Muscle of leg (tissue), 9 donors: Measurements from ENCODE around the gene CTH. TPM values are rescaled to one million over a fixed set of nuclear protein-coding genes. Genes with fewer than 3 reads are reported as not detected.

Experiments used
- polyA plus RNA-seq, 8 donors: library from polyadenylated mRNA; unstranded; fragments of 120-200 nt; gene quantifications; one replicate each; pipeline versions ENCODE4 v1.2.1 to v1.2.3, GENCODE V29; 2013; ENCODE audit warnings: inconsistent platforms in 1 of 8, low replicate concordance in 1 of 8; ENCODE audit not compliant: insufficient read length in 8 of 8, insufficient read depth in 1 of 8
- total RNA-seq: library from RNA; stranded (reverse); fragments of 120-200 nt; gene quantifications from one replicate; pipeline ENCODE4 v1.2.4, GENCODE V29; 2013

CTH gene
- total and polyA plus RNA-seq, 9 donors, result 1.4 to 3.7 (median 2.2) TPM

Other genes starting within 250 kb of the CTH start
- gene LRRC40, start 205.7 kb upstream of the CTH start, total RNA-seq, result 15.7 TPM
- gene LRRC40, start 205.7 kb upstream of the CTH start, polyA plus RNA-seq, result 10 to 100 TPM; 13.9 to 19.7 (median 17.0) TPM
- gene SRSF11, start 189.9 kb upstream of the CTH start, total RNA-seq, result 120 TPM
- gene SRSF11, start 189.9 kb upstream of the CTH start, polyA plus RNA-seq, result 100 to 1,000 TPM; 164 to 235 (median 179) TPM
- gene ANKRD13C, start 56.5 kb upstream of the CTH start, total RNA-seq, result 26.6 TPM
- gene ANKRD13C, start 56.5 kb upstream of the CTH start, polyA plus RNA-seq, result 10 to 100 TPM; 12.9 to 20.5 (median 17.3) TPM